NCI-H187 (cell line): ENCODE measurements around the gene CGAS.
"Not testable (repeated sequence)": the region's sequence is repeated elsewhere in the genome, so short reads cannot be mapped to it uniquely, and the experiment has no call there.

Experiments
- DNase-seq, 2 experiments: peaks; one replicate each; lab custom pipeline; 2025; lab: John Stamatoyannopoulos, UW

CGAS gene

GRCh38 chr6:73395875-73396274 lies 56.2 kb downstream of the CGAS start:
- DNase-seq = no peak

- no peak for DNase-seq
Measured at GRCh38 chr6:73394577-73395354, 57.3 kb downstream of the CGAS start, which contains the start of gene DDX43. DDX43 (plus strand) TSS chr6:73394828; CDS start chr6:73394906, 78 bp downstream.

- no peak for DNase-seq
Measured at GRCh38 chr6:73393278-73393677, 58.8 kb downstream of the CGAS start.

- DNase-seq = not testable (repeated sequence)
Measured at GRCh38 chr6:73392188-73392587, 59.9 kb downstream of the CGAS start.

- no peak for DNase-seq
Measured at GRCh38 chr6:73391675-73392074, 60.4 kb downstream of the CGAS start.

DNA sequence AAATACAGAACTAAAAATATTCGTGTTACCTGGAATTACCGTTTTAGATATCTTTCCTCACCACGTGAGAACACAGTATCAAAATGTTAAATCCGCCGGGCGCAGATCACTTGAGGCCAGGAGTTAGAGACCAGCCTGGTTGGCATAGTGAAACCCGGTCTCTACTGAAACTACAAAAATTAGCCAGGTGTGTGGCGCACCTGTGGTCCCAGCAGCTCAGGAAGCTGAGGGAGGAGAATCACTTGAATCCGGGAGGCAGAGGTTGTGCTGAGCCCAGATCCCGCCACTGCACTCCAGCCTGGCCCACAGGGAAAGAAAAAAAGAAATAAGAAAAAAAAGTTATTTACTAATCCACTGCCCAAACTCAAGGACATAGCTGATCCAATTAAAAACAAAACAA lies 62.2 kb downstream of the CGAS start:
- no peak for DNase-seq

GRCh38 chr6:73388800-73389512 lies 63.1 kb downstream of the CGAS start:
- no peak for DNase-seq

GRCh38 chr6:73388433-73388799 lies 63.7 kb downstream of the CGAS start:
- DNase-seq = no peak

DNA sequence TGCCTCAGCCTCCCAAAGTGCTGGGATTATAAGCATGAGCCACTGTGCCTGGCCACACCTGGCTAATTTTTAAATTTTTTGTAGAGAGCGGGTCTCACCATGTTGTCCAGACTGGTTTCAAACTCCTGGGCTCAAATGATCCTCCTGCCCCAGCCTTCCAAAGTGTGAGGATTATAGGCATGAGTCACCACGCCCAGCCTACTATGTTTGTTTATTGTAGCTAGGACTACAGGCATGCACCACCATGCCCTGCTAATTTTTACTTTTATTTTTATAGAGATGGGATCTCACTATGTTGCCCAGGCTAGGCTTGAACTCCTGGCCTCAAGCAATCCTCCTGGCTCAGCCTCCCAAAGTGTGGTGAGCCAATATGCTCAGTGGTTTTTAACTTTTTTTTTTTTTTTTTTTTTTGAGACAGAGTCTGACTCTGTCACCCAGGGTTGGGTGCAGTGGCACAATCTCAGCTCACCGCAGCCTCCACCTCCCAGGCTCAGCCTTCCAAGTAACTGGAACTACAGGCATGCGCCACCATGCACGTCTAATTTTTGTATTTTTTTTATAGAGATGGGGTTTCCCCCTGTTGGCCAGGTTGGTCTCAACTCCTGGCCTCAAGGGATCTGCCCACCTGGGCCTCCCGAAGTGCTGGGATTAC lies 69.5 kb downstream of the CGAS start:
- no peak for DNase-seq

DNA sequence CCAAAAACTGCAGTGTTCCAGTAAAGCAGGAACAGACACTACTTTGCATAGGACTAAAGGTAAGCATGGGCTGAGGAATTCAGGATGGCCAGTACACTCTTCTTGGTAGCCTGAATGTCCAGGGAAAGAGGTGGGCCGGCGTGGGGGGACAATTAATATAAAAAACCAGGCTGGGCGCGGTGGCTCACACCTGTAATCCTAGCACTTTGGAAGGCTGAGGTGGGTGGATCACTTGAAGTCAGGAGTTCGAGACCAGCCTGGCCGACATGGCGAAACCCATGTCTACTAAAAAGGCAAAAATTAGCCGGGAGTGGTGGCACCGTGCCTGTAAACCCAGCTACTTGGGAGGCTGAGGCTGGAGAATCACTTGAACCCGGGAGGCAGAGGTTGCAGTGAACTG lies 70.6 kb downstream of the CGAS start:
- not testable (repeated sequence) for DNase-seq

DNA sequence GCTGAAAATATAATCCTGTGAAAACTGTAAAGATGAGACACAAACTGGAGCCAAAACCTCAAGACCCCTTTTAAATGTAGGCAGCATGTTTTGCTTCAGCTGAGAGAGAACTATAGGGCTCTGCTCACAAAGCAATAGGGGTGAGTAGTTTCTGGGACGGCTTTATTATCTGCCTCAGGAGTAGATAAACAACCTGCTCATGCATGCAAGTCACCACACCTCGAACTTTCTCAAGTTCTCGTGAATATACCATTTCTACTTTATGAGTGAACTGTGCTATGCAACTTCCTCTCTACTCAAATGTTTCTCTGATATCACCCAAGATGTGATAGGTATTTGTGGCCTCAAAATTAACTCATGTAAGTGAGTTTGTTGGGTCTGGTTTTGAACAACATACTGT lies 74.9 kb downstream of the CGAS start:
- DNase-seq = no peak

DNA sequence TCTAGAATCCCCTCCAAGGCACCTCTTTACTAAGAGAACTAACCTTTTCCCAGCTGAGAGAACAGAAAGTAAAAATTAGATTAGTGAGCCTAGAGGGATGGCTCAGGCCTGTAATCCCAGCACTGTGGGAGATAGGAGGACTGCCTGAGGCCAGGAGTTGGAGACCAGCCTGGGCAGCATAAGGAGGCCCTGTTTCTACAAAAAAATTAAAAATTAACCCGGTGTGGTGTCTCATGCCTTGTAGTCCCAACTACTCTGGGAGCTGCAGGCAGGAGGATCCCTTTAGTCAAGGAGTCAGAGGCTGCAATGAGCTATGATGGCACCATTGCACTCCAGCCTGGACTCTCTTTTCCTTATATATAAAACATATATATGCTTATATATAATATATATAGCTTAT lies 76.9 kb downstream of the CGAS start:
- DNase-seq = no peak
